ENCODE results near the gene NR2F1-AS1.

The NR2F1-AS1 gene

DNA sequence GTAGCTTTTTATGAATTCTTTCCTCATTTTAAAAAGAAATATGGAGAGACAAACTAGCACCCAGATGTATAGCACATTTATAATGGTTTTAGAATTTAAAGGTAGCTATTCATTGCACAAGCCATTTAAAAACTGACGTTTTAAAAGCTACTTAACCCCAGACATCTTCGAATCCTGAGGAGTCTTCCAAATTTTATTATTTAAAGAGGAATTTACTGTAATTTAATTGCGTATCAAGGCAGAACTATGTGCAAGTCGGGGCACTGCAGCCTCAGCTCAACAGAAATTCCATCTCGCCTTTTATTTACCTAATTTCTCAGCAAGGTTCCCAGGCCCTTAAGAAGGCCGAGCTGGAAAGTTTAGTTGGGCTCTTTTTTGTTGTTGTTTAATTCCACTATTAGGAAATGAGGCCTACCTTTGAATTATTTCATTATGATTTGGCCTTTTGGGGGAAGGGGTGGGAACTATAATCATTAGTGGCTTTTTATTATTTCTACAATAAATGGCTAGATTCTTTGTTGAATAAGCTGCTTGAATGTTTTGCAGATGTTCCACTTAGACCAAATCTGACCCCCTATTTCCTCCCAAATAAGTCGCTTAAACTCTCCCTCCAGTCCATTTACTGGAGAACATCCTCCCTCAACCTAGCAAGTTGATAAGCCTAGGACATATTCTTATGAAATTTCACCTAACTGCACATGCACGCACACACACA lies 22.2 kb upstream of the NR2F1-AS1 start:
- no peak for DNase-seq (ENCODE audit: low read depth in 2 of 2)

DNA sequence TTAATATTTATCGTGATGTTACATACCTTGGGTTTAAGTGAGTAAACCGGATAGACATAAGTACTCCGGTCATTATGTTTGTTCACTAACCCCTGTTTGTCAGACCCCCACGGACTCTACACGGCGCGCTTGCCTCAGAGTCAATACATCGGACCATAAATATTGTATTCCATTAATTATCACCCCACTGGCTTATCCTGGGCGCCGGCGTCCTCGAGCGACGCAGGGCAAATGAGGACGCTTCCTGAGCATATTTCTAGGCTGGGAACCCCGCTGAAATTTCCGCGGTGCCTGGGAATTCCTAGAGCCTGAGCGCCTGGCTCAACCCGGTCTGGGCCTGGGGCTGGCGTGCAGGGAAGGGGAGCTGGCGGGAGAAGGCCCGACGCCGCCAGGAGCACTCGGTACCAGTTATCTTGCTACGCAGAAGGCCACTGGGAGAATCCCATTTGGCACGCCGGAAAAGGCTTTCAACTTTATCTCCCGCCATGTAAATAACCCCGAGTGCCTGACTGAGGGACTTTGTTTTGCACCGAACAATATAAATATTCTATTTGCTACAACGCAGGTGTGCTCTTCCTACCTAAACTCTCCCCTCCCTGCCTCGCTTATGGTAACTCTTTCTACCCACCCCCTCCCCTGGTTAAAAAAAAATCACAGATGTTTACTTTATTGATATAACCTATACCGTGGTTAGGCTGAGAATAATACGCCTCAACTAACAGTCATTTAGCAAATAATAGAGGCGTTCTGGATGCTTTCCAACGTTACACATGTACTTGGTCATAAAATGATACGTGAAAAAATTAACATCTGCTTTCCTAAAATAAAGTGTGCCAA lies 21.4 kb upstream of the NR2F1-AS1 start:
- DNase-seq (ENCODE audit: low read depth in 2 of 2) = no peak

DNA sequence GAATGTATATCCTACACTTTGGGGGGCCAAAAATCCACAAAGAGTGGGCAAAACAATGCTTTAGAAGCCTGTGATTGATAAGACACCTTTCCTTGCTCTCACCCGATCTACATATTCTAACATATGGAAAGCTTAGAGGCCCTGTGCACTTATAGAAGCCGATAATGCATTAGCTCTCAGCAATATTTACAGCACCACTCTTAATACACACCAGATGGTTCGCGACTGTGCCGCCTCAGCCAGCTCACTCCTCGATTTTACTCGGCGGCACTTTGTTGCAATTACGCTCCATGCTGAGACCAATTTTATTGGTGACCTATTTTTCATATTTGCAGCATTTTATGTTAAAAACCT lies 20.8 kb upstream of the NR2F1-AS1 start:
- no peak for DNase-seq (ENCODE audit: low read depth in 2 of 2)

DNA sequence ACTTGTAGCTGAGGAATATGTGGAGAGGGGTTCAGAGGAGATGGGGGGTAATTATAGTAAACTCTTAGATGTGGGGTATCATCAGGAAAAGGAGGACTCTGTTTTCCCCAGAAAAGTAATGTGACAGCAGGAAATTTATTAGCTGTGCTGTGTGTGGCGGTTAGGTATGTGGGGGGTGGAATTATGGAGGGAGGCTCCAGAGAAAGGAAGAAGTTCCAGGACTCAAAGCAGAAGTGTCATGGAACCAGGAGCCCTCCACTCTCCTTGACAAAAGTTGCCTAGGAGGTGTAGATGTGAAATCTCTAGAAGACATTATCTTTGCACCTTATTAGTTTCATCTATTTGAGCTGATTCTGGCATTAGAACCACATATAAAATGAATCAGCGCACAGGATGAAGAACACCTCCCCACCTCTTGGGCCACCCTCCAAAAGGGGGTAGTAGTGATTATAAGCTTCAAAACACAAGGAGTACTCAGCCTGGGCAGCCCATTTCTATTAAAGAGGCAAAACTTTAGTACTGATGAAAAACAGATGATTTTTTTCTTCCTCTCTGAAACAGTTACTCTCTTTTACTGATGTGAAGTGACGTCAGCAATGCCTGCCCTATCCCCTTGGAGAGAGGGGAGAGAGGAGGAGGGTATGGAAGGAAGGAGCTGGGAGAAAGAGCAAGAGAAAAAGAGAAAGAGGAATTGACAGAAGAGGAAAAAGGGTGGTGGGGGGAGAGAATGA lies 20.2 kb upstream of the NR2F1-AS1 start:
- DNase-seq (ENCODE audit: low read depth in 2 of 2) = no peak

DNA sequence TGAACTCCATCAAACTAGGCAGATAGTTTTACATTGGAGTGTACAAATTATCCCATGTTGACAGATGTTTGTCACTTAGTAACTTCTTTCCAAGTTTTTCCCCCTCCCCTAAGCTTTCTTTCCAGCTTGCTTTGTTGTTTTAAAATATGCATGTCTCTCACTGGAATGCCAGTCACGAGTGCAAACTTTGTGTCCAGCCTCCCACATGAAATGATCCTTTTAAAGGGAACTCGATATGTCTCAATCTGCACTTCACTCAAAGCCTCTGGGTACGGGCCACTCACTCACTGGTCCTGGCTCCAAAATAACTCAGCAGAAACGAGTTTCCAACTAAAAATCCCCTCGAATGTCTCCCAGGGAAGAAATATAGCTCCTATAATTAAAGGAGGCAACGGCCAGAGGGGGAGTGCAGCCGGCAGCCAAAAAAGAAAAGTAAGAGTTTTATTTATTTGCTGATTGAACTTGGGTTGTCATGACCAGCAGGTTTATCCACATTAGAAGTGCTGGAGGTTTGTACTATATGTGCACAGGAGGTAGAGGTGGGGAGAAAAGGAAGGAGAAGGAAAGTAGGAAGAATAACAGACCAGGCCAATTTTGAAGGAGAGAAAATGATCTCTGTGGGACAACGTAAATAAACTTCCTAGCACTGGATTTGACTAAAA lies 19.5 kb upstream of the NR2F1-AS1 start:
- no peak for DNase-seq (ENCODE audit: low read depth in 2 of 2)

DNA sequence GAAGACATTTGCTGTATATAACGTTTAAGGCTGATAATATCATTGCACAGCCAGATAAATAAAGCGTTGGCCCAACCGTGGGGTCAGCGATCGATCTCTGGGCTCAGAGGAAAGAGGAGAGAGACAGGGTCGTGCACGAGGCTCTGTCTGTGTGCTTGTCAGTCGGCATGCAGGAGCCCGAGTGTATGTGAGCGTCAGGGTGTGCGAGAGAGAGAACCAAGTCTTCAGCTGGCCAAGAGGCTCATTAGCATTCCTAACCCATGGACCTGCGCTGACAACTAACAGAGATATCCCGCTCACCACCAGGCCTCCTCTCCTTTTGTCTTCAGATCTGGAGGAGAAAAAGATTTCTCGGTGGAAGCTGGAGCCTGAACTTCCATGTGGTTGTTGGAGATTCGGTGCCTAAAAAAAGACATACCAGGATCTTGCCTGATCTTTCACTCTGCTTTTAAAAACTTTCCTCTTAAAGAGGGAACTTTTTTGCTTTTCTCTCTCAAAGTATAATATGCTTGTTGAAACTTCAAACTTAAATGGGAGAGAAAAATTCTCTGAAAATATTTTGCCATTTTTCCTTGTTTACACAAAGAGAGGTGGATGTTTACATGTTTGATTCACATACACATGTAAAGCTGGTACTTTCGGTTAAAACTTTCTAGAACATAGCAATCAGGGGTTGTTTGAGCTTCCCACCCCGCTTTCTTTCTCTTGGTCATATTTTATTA lies 18.5 kb upstream of the NR2F1-AS1 start:
- no peak for DNase-seq (ENCODE audit: low read depth in 2 of 2)

DNA sequence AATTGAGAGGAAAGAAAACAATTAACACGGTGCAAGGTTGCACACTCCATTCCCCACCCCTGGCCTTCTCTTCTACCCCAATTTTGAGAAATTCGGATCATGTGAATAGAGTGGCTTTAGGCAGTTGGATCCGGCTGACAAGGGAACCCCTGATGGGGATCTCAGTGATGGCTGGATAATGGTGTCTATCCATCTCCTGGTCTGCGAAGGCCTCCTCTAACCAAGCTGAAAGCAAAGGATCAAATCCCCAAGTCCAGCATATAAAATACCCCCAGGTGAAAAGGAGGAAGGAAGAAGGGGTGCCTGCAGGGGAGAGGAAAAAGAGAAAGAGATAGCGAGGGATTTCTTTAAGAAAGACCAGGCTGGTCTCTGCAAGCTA lies 18.0 kb upstream of the NR2F1-AS1 start:
- no peak for DNase-seq (ENCODE audit: low read depth in 2 of 2)

DNA sequence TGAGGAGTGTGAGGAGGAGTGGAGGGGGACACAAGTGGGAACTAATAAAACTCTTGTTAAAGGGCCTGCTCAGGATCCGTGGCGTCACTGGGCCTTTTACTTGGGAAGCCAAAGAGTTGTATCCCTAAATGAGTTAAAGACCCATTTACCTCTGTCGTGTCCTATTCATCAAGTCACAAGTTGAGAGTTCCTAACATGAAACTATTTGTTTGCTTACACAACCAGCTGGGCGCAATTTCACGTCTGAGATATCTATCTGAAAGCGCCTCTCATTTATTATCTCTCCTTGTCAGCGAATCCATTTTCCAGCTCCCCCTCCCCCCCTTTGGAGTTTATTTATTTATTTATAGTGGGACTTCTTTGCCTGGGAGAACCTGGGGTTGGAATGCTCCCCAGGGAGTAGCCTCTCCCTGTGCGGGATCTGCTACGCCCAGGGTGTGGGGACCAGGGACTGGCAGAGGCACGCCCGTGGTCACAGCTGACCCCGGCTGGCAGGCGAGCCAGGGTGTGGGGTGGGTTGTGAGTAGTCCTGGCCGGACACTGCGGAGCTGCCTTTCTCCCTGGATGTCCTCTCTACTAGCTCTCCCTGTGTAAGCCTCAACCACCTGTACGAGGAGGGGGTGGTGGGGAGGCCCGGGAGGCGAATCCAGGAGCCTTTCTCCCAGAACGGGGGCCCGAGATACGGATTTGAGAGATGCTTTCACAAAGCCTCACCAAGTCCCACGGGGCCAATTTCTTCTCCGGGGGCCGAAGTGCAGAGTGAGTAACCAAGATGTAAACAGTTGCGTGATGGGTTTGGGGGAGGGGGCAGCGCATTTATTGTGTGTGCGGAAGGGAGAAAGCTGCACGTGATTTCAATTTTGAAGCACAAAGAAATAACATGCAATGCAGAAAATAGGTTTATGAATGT lies 17.3 kb upstream of the NR2F1-AS1 start:
- DNase-seq (ENCODE audit: low read depth in 2 of 2) = no peak

DNA sequence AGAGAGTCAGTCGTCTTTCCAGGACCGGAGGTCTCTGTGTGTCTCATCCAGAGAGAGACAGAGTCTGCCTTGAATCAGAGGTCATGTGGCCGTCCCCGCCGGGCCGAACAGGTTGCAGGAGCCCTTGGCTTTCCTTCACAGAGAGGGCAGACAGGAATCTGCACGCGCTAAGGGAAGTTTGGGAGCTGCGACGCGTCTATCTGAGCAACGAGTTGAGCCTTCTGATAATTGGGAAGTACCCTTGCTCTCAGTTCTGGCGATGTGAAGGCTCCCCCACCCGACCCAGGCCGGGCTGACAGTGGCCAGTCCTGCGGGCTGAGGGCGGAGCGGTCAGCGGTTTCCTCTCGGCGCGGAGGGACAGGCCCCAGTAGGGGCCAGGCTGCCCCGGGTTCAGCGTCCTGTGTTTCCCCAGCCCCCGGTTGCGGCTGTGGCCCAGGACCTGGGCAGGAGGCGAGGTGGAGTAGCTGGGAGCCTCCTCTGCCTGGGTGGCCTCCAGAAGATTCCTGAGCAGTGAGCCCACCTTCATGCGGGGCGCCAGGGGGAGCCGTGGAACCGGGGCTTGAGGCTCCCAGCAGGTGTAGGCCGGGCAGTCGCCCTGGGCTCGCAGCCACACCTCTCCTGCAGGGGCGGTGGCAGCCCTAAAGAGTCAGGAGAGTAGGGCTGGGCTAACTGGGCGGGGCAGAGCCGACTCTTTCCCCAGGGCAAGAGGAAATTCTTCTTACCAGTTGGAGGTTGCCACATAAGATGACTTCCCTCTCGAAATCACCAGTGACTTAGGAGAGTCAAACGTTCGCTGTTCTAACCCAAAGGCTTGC lies 15.9 kb upstream of the NR2F1-AS1 start:
- no peak for DNase-seq (ENCODE audit: low read depth in 2 of 2)

DNA sequence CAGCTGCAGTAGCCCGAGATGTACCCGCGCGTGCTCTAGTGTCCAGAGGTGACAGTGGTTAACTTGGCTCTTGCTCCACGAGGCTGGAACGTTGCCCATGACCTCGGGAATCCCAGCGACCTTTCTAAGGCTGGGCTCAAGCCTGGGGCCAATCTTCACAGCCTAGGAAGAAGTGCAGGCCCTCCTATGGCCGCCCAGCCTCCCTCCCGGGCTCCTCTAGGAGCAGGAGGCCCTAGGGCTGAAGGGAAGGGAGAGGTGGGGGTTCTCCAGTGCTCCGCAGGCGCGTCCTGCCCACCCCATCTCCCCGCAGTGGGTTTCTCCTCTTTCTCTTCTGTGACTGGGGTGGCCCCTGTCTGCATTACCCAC lies 15.3 kb upstream of the NR2F1-AS1 start:
- DNase-seq (ENCODE audit: low read depth in 2 of 2) = no peak

DNA sequence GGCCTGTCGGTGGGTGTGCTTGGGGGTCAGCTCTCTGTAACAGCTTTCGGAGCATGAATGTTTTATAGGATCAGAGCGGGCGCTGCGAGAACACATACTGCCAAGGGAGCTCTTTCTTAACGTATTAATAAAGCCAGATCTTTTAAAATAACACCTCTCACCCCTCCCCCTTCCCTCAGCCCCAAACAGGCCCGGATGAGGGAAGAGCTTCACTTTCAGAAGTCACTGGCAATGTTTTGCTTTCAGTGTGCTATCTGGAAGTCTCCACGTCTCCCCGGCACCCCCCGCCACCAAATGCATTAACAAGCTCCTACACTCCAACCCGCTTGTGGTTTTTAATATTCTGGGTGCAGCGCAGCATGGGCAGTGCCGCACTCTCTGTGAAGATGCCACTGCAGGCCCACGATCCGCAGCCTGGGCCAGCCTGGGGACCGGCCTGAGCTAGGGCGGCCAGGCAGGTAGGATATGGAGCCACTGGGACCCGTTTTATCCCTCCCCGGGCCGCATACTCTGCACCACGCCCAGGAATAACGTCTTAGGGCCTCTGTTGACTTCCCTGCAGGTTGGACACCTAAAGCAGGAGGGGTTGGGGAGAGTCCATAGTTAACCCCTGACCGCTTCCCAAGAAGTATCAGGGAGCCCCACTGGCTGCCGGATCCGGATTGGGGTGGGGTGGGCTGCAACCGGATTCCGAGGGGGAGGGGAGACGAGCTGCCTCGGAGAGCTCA lies 14.6 kb upstream of the NR2F1-AS1 start:
- no peak for DNase-seq (ENCODE audit: low read depth in 2 of 2)

DNA sequence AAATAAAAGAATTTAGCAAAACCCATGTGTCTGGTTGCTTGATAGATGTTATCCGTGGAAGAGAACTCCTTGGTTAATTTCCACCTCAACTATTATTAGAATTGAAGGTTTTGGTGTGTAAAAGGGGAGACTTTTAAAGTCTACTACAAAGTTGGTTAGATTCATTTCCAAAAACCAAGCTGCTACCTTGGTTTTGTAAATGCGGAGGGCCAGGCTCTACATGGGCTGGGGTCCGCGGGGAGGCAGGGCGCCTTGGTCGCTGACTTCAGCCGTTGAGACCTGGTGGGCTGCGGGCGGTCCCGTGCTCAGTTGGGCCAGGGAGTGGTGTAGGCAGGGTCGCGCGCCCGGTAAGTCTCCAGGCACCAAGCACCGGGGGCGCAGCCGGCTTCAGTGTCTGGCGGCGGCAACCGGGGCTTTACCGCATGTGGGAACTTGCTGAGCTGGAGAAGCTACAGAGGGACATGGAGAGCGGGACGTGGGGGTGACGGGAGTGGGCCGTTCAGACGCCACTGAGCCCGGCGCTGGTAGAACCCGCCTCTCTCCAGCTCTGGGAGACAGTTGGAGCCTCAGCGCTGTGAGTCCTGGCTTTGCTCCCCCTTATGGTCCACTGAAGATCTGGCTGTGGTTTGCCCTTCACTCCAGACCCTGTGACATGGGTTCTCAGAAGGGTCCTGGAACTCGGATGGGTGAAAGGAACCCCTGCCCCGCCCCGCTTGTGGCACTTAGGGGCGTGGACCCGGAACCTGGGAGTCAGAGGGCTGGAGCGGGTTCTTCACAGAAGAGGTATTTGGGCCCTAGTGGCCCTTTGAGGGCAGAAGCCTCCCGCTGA lies 13.8 kb upstream of the NR2F1-AS1 start:
- DNase-seq (ENCODE audit: low read depth in 2 of 2) = no peak

DNA sequence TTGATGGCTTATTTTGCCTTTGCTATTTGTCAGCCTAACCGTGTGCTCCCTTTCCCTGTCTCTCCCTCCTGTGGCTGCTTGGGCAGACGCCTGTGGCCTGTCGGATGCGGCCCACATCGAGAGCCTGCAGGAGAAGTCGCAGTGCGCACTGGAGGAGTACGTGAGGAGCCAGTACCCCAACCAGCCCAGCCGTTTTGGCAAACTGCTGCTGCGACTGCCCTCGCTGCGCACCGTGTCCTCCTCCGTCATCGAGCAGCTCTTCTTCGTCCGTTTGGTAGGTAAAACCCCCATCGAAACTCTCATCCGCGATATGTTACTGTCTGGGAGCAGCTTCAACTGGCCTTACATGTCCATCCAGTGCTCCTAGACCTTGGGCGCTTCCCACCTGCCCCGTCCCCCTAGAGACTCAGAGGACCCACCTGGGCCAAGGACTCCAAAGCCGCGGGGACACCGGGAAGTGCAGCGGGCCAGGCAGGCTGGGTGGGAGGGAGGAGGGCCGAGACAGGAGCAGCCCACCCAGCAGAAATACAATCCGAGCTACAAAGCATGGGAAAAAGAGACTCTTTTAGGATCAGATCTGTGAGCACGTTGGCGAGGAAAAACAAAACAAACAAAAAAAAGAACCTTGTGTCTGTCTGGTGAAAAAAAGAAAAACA lies 12.6 kb upstream of the NR2F1-AS1 start:
- no peak for DNase-seq (ENCODE audit: low read depth in 2 of 2)

DNA sequence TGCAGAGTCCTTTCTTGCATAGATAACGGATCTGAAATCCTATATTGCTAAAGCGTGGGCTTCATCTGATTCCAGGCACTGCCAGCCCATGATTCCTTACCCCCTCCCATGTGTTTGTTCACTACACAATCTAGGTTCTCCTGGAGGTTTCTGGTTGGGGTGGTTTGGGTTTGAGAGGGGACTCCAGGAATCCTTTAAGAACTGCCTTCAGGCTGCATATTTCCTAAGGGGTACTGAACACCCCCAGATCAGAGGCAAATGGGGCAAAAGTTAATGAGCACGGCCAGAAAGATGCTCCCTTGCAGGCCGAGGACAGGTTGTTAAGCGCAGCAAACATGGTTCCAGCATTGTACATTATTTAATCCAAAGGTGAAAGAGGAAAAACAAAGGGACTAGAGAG lies 11.9 kb upstream of the NR2F1-AS1 start:
- no peak for DNase-seq (ENCODE audit: low read depth in 2 of 2)

DNA sequence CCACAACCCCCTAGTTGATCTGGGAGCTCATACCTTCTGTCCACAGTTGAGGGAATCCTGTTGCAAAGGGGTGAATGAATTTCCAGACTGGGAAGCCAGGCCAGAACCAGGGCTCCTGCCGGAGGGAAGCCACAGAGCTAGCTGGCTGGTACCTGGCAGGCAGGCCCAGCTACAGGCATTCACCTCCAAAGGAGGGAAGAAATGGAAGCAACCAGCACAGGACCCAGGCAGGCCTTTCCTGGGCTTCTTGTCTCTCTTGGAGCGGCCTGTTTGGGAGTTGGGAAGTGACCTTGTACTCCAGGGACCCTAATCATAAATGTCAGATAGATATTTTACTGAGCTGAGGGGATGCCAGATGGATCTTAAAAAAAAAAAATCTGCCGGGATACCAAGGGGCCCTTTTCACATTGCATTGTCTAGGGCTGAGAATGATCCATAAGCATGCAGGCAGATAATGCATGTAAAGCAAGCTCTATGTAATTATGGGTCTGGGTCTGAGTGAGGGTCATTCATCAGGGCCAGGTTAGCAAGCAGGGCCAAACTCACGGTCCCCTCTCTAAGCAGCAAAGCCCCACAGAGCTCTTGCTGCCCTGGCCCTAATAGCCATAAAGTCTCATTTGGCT lies 10.4 kb upstream of the NR2F1-AS1 start:
- no peak for DNase-seq (ENCODE audit: low read depth in 2 of 2)

DNA sequence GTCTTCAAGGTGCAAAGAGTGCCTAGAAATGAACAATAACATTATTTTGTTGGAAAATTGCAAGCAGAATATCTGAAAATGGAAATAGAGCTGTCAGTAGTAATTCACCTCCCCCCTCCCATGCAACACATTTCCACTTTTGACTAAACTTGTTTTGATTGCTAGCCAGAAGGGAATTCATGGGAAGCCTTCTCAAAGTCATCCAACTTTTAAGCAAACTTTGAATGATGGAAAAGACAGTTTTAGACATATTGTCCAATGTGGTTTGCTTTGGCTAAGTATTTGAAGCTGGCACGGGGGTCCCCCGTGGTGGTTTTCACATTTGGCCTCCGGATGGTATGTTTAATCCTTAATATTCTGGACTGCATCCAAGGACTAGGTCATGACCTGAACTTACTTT lies 9.5 kb upstream of the NR2F1-AS1 start:
- DNase-seq (ENCODE audit: low read depth in 2 of 2) = no peak

DNA sequence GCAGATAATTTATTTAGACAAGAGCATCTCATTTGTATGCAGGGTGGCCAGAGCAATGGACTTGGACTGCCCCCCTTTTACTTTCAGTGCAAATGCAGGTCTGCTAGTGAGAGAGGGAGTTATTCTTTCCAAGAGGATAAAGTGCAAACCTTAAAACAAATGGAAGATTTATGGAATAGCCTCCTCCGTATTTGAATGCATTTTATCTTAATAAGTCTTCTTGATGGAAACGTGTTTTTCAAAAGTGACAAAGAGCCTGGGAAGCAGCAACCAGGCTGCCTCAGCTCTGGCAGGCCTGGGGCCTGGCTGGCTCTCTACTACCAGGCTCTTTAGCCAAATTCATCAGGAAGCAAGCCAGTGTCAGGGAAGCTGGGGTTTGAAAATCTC lies 8.8 kb upstream of the NR2F1-AS1 start:
- DNase-seq (ENCODE audit: low read depth in 2 of 2) = no peak
